SK-N-SH (cell line): Measurements from ENCODE around the gene ADAMTS6. TPM values are rescaled to one million over a fixed set of nuclear protein-coding genes. Genes with fewer than 3 reads are reported as not detected.

Source experiments
- CTCF ChIA-PET: fragments of 300-600, 350-600 bp; formaldehyde crosslinking; extraction: SDS; loops from one replicate; lab custom pipeline; 2021; lab: Yijun Ruan, JAX
- POLR2A ChIA-PET: fragments of 350-600 bp; sonication (Branson Sonifier 250); formaldehyde crosslinking; extraction: SDS; loops from one replicate; lab custom pipeline; 2020; ENCODE audit warnings: antibody characterized with exemption, inconsistent platforms; lab: Yijun Ruan, JAX
- DNase-seq: peaks from one replicate; pipeline ENCODE4 v3.0.0; 2012
- H2AFZ ChIP-seq: fragments of 200-600 bp; sonication (generic); 2 replicates; pipeline ENCODE4 v1.8.1; 2016; ENCODE audit warnings: antibody characterized with exemption, mild to moderate bottlenecking, low read depth
- H3F3A ChIP-seq: fragments of 200-600 bp; sonication (generic); replicated peaks from 2 replicates; pipeline ENCODE3; 2016; ENCODE audit warnings: antibody characterized with exemption, mild to moderate bottlenecking; ENCODE audit not compliant: insufficient read depth
- H3K27ac ChIP-seq, 2 experiments: fragments of 200-500 bp in 1 of 2; fragments of 200-600 bp in 1 of 2; sonication (Bioruptor generic) in 1 of 2; sonication (generic), shearing (Covaris generic) in 1 of 2; 2 replicates each; pipeline versions ENCODE4 v1.5.1 to v1.6.1; 2014 to 2016; ENCODE audit warnings: low read depth in 2 of 2, inconsistent platforms in 1 of 2, low read length in 1 of 2, mild to moderate bottlenecking in 1 of 2, mixed read lengths in 1 of 2
- H3K27me3 ChIP-seq: fragments of 200-600 bp; sonication (generic), shearing (Covaris generic); 2 replicates; pipeline ENCODE4 v1.6.1; 2016; ENCODE audit warnings: mixed run types; ENCODE audit not compliant: insufficient read depth
- H3K36me3 ChIP-seq, 2 experiments: fragments of 200-500 bp in 1 of 2; fragments of 200-600 bp in 1 of 2; sonication (Bioruptor generic) in 1 of 2; sonication (generic) in 1 of 2; replicated peaks in 1 of 2; 2 replicates each; pipeline versions ENCODE3 to v1.5.1; 2014 to 2016; ENCODE audit warnings: low read length in 1 of 2, mild to moderate bottlenecking in 1 of 2; ENCODE audit not compliant: insufficient read depth in 2 of 2, control insufficient read depth in 1 of 2
- H3K4me1 ChIP-seq, 2 experiments: fragments of 200-500 bp in 1 of 2; fragments of 200-600 bp in 1 of 2; sonication (Bioruptor generic) in 1 of 2; sonication (generic), shearing (Covaris generic) in 1 of 2; 2 replicates each; pipeline versions ENCODE4 v1.5.1 to v1.6.1; 2014 to 2016; ENCODE audit warnings: low read depth in 1 of 2, low read length in 1 of 2, mixed run types in 1 of 2; ENCODE audit not compliant: insufficient read depth in 2 of 2, control insufficient read depth in 1 of 2
- H3K4me2 ChIP-seq: fragments of 200-600 bp; sonication (generic), shearing (Covaris generic); 2 replicates; pipeline ENCODE4 v1.6.1; 2017; ENCODE audit warnings: mixed run types
- H3K4me3 ChIP-seq, 2 experiments: fragments of 200-500 bp in 1 of 2; fragments of 200-600 bp in 1 of 2; sonication (Bioruptor generic) in 1 of 2; sonication (generic), shearing (Covaris generic) in 1 of 2; 2 replicates each; pipeline versions ENCODE4 v1.5.1 to v1.8.1; 2014 to 2016; ENCODE audit warnings: low read depth in 2 of 2, inconsistent platforms in 1 of 2, low read length in 1 of 2, mild to moderate bottlenecking in 1 of 2, mixed read lengths in 1 of 2, moderate library complexity in 1 of 2
- H3K79me2 ChIP-seq: fragments of 200-600 bp; sonication (generic); 2 replicates; pipeline ENCODE4 v1.8.1; 2017; ENCODE audit warnings: mild to moderate bottlenecking; ENCODE audit not compliant: insufficient read depth
- H3K9ac ChIP-seq: fragments of 200-600 bp; sonication (generic); 2 replicates; pipeline ENCODE4 v1.6.1; 2017; ENCODE audit warnings: mixed run types
- H3K9me2 ChIP-seq: fragments of 200-600 bp; sonication (generic); 2 replicates; pipeline ENCODE4 v1.6.1; 2017; ENCODE audit warnings: mixed run types
- H3K9me3 ChIP-seq: fragments of 200-600 bp; sonication (generic); 2 replicates; pipeline ENCODE4 v1.6.1; 2017; ENCODE audit warnings: mixed run types, mild to moderate bottlenecking, moderate library complexity
- H4K20me1 ChIP-seq: fragments of 200-600 bp; sonication (generic); 2 replicates; pipeline ENCODE4 v1.6.1; 2017; ENCODE audit warnings: mild to moderate bottlenecking, mixed run types; ENCODE audit not compliant: insufficient read depth
- CHD2 ChIP-seq: fragments of 150-350 bp; IDR thresholded peaks from 2 replicates; pipeline ENCODE4 v1.6.1; 2018; ENCODE audit warnings: low read length; ENCODE audit not compliant: partially characterized antibody
- ELF1 ChIP-seq: IDR thresholded peaks from 2 replicates; pipeline ENCODE4 v1.4.0; 2012
- EP300 ChIP-seq, 2 experiments: IDR thresholded peaks; 2 replicates each; pipeline versions ENCODE4 v1.4.0 to v1.6.1; 2012; ENCODE audit warnings: borderline replicate concordance in 1 of 2, low read depth in 1 of 2, low read length in 1 of 2
- FOSL2 ChIP-seq: IDR thresholded peaks from 2 replicates; pipeline ENCODE4 v1.4.0; 2012; ENCODE audit warnings: low read depth, mild to moderate bottlenecking, moderate library complexity, borderline replicate concordance
- FOXJ3 ChIP-seq: sonication (generic); formaldehyde crosslinking; IDR thresholded peaks from 2 replicates; pipeline ENCODE4 v1.5.1; 2020; ENCODE audit warnings: mild to moderate bottlenecking, missing genetic modification reagents
- FOXM1 ChIP-seq: IDR thresholded peaks from 2 replicates; pipeline ENCODE4 v1.4.0; 2012; ENCODE audit warnings: low read depth, mild to moderate bottlenecking
- GABPA ChIP-seq: IDR thresholded peaks from 2 replicates; pipeline ENCODE4 v1.4.0; 2012; ENCODE audit warnings: low read depth, mild to moderate bottlenecking
- JUND ChIP-seq: IDR thresholded peaks from 2 replicates; pipeline ENCODE4 v1.4.0; 2012
- MAX ChIP-seq: IDR thresholded peaks from 2 replicates; pipeline ENCODE4 v1.4.0; 2012; ENCODE audit warnings: low read depth
- MEF2A ChIP-seq: IDR thresholded peaks from 2 replicates; pipeline ENCODE4 v1.4.0; 2012; ENCODE audit warnings: low read depth, borderline replicate concordance
- NRF1 ChIP-seq: IDR thresholded peaks from 2 replicates; pipeline ENCODE4 v1.6.1; 2012; ENCODE audit warnings: low read depth, mild to moderate bottlenecking, low read length
- PBX3 ChIP-seq: IDR thresholded peaks from 2 replicates; pipeline ENCODE4; 2012
- POLR2AphosphoS5 ChIP-seq: IDR thresholded peaks from 2 replicates; pipeline ENCODE4 v1.6.1; 2012; ENCODE audit warnings: low read depth, low read length
- RAD21 ChIP-seq: IDR thresholded peaks from 2 replicates; pipeline ENCODE4 v1.6.1; 2012; ENCODE audit warnings: mild to moderate bottlenecking, low read length
- RCOR1 ChIP-seq: fragments of 150-350 bp; IDR thresholded peaks from 2 replicates; pipeline ENCODE4 v1.6.1; 2017; ENCODE audit warnings: antibody characterized with exemption, low read length
- TAF1 ChIP-seq: IDR thresholded peaks from 2 replicates; pipeline ENCODE4 v1.6.1; 2012; ENCODE audit warnings: low read depth, mild to moderate bottlenecking, low read length, moderate library complexity, borderline replicate concordance
- TEAD4 ChIP-seq: IDR thresholded peaks from 2 replicates; pipeline ENCODE4 v1.4.0; 2012; ENCODE audit warnings: mild to moderate bottlenecking, borderline replicate concordance; ENCODE audit not compliant: insufficient read depth
- YY1 ChIP-seq: IDR thresholded peaks from 2 replicates; pipeline ENCODE4 v1.4.0; 2012; ENCODE audit warnings: low read depth, mild to moderate bottlenecking
- WGBS: methylation state at CpG from one replicate; pipeline ENCODE4 v1.1.6; 2017; ENCODE audit warnings: low lambda C conversion rate; 5-methylcytosine and 5-hydroxymethylcytosine counted together
- polyA plus RNA-seq, 3 experiments: library from polyadenylated mRNA; depleted of rRNA; stranded (reverse); fragments of >200 nt; gene quantifications; 2 replicates each; pipeline ENCODE4 v1.2.3, GENCODE V29; 2012

ADAMTS6 gene
- polyA plus RNA-seq, 1 of the 3 experiments (the other 2 are of a cell fraction) = 15.0 TPM

GRCh38 chr5:65482736-65483545 is 1.2 kb upstream of the ADAMTS6 start:
- Histone ChIP-seq H3K9me3 (no peaks in the 10 kb centered on the region), H3K36me3 (no peaks in the 10 kb centered on the region), H3K9ac (peak overlapping the region; percentile 93), H2AFZ (peak overlapping the region; percentile 85), H3F3A (peaks cover 37% of the 10 kb centered on the region), H3K4me2 (peak overlapping the region; percentile 97), H3K4me1 (peaks cover 0 to 12% of the 10 kb centered on the region in 2 experiments; a peak in 1 of 4 replicates), H3K27me3 (no peaks in the 10 kb centered on the region), H3K79me2 (peaks cover 33% of the 10 kb centered on the region), H3K27ac (peak overlapping the region; percentile 94 to 97), H3K9me2 (no peaks in the 10 kb centered on the region), H4K20me1 (no peaks in the 10 kb centered on the region), H3K4me3 (peak overlapping the region; percentile 74 to 89)
- 1% methylated on average over 12 of the region's 12 CpGs for WGBS
- DNase-seq = peak; percentile 40
- ChIA-PET POLR2A (interaction anchor here (1.7 kb wide), 1 partner anchor 448 kb away, joined by 7 read pairs; no protein-coding TSS in a partner anchor), CTCF (interaction anchor here (0.6 to 5.7 kb wide), 42 partner anchors 52 to 1470 kb away, joined by 3 to 53 read pairs (median 4); partner anchors contain the start of gene SREK1IP1)
- no peak for TF ChIP-seq RCOR1
- TF ChIP-seq NRF1 = no peak
- TF ChIP-seq FOSL2 = no peak
- no peak for TF ChIP-seq PBX3
- no peak for TF ChIP-seq FOXJ3 (CRISPR knock-in tag)
- no peak for TF ChIP-seq TAF1
- no peak for TF ChIP-seq MAX
- no peak for TF ChIP-seq YY1
- TF ChIP-seq POLR2AphosphoS5 = no peak
- TF ChIP-seq ELF1 = no peak
- TF ChIP-seq FOXM1 = no peak
- TF ChIP-seq CHD2 = peak; percentile 12
- TF ChIP-seq RAD21 = no peak; the same call in 1 of the 2 replicates
- TF ChIP-seq JUND = peak; percentile 14; the same call in 1 of the 2 replicates
- TF ChIP-seq MEF2A = no peak
- TF ChIP-seq GABPA = no peak
- TF ChIP-seq TEAD4 = no peak
- TF ChIP-seq EP300 (IDR thresholded peaks at IDR 0.05; ENCODE audit: borderline replicate concordance in 1 of 2, low read depth in 1 of 2, low read length in 1 of 2) = 0 out of 4 replicates have a peak, but pooled peaks of 1 of the 2 experiments have one; percentile 11
